Stimulated activated CD4-positive, alpha-beta T cell treated with anti-CD3 and anti-CD28 coated beads, Interleukin-12 subunit alpha, Interleukin-12 subunit beta, amount 100 ng/mL, for 4 hours (primary cell): ENCODE data around the gene PEX26.
"Not testable (repeated sequence)": the region's sequence is repeated elsewhere in the genome, so short reads cannot be mapped to it uniquely, and the experiment has no call there.

Source experiments
- DNase-seq: peaks from one replicate; pipeline ENCODE4 v3.0.0-alpha.2; 2020

The PEX26 gene

DNA sequence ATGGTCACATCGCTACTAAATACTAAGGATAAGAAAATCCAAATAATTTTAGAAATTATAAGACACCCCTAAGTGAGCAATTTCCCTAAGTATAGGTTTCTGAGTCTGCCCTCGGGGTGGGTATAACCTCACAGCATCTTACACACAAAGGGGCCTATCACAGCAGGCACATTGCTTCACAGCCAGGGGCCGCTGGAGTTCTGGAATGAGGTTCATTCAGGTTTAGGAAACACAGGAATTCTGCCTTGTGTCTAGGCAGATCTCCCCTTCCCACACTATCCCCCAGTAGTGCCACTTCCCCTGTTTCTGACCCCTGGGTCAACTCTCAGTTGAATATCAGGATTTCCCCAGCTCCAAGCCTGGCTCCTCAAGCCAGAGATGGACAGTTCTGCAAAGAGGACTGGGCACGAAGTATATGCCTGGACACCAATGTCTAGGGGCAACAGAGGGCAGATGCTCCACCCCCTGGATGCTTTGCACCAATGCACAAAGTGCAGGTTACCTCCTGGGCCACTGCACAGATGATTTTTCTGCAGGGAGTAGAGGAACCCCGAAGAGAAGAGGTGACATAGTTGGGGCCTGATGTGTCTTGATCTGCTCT is 44.3 kb downstream of the PEX26 start:
- no peak for DNase-seq

DNA sequence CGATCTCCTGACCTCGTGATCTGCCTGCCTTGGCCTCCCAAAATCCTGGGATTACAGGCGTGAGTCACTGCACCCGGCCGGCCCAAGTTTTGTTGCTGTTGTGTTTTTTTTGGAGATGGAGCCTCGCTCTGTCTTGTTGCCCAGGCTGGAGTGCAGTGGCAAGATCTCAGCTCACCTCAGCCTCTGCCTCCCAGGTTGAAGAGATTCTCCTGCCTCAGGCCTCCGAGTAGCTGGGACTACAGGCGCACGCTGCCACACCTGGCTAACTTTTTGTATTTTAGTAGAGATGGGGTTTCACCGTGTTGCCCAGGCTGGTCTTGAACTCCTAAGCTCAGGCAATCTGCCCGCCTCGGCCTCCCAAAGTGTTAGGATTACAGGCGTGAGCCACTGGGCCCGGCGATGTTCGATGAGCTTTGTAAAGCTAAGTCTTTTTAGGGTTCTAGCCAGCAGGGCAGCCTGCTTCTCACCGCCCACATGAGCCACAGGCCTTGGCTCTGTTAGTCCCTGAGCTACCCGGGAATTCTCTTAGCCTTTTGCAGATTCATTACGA is 45.8 kb downstream of the PEX26 start:
- DNase-seq = not testable (repeated sequence)

DNA sequence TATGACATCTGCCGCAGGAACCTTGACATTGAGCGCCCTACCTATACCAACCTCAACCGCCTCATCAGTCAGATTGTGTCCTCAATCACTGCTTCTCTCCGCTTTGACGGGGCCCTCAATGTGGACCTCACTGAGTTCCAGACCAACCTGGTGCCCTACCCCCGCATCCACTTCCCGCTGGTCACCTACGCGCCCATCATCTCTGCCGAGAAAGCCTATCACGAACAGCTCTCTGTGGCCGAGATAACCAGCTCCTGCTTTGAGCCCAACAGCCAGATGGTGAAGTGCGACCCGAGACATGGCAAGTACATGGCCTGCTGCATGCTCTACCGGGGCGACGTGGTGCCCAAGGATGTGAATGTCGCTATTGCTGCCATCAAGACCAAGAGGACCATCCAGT is 48.8 kb downstream of the PEX26 start:
- no peak for DNase-seq

DNA sequence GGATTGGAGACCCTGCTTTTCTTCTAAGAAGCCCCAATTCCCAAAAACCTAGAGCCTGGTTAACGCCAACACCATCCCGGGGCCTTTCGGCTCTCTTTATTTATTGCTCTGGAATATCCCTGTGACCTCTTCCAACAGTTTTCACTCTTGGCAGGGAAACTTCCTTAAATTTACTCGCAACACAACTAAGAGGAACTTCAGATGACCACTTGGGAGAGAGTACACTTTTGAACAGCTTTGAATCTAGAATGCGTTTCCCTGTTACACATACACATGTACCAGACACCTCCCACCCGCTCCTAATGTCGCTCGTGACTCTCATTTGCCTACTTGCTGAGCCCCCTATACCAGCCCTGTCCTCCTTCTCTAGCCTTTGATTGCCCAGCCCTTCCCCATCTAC is 52.2 kb downstream of the PEX26 start:
- DNase-seq = no peak

DNA sequence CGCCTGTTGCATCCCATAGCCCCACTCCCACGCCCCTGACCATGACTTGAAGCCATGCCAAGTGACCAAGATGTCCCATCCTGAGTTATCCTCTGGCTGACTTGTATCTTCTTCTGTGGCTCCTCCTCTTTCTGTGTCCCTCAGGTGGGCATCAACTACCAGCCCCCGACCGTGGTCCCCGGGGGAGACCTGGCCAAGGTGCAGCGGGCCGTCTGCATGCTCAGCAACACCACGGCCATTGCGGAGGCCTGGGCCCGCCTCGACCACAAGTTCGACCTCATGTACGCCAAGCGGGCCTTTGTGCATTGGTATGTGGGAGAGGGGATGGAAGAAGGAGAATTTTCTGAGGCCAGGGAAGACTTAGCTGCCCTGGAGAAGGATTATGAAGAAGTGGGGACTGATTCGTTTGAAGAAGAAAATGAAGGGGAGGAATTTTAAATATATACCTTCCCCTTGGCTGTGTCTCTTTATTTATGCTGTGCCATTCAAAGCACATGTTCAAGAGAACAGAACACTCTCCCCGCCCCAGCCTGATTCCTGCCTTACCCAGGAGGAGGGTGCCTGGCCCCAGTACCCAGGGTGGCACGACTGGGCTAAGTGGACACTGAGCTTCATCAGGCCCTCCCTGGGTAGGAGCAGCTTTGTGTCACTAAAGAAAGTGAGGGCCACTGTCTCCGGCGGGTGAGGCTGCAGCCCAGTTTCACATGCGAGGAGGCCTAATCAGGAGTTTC is 53.1 kb downstream of the PEX26 start:
- no peak for DNase-seq

DNA sequence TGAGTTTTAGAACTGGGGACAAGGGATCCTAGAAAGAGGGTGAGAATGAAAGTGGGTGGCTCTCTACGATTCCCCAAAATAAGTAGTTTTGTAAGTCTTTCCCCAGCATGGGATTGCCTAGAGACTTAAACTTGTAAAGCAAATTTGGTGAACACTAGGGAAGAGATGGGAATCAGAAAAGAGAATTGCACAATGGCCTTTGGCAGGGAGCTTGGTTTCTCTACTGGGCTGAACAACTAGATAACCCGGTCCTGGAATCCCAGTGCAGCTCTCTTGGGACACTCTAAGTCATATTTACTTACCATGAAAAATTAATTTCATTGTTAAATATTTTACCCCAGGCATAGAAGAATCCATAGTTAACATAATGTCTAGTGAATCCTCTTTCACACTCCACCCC is 55.7 kb downstream of the PEX26 start:
- no peak for DNase-seq

DNA sequence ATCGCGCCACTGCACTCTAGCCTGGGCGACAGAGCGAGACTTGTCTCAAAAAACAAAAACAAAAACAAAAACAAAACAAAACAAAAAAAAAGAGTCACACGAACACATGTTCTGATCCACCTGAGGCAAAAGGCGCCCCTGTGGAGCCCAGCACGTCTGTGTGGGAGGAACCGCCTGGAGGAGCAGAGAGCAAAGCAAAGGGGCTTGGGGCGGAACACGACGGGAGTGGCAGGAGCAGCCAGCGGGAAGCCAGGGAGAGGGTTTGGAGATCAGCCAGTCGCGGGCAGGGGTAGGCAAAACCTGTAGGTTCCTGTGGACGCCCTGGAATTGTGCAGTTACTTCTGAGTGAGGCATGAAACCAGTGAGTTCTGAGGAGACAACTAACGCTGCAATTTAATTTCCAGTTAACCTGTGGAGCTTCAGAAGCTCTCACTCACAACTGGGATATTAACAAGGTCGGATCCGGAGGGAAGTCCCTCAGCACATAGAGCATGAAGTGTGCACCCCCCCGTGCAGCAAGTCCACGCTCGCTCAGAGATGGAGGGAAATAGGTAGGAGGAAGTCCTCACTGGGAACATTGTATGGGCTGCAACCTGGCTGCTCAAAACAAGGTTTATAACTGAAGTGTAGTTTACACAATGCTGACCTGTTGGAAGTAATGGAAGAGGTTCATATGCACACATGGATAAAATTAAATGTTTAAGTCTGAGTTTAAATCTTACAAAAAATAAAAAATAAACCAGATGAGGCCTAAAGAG is 59.0 kb downstream of the PEX26 start:
- DNase-seq = no peak

DNA sequence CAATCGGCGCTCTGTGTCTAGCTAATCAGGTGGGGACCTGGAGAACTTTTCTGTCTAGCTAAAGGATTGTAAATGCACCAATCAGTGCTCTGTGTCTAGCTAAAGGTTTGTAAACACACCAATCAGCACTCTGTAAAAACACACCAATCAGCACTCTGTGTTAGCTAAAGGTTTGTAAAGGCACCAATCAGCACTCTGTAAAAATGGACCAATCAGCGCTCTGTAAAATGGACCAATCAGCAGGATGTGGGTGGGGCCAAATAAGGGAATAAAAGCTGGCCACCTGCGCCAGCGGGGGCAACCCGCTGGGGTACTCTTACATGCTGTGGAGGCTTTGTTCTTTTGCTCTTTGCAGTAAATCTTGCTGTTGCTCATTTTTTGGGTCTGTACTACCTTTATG is 63.2 kb downstream of the PEX26 start:
- DNase-seq = not testable (repeated sequence)

DNA sequence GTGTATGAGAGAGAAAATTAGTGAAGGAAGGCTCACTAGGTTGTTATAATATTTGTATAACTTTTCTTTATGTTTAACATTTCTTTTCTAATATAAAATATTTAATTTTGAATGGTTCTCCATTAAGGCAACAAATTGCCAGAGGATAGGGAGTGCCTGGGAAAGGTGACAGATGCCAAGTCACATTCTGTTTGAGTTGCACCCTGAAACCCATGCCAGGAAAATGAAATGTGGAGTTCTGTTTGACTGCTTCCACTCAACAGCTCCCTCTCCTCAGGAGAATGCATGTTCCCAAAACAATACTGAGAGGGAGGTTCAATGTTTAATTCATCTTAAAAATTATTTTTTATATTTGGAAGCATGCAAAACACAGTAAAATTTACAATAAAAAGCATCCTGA is 66.3 kb downstream of the PEX26 start:
- no peak for DNase-seq

DNA sequence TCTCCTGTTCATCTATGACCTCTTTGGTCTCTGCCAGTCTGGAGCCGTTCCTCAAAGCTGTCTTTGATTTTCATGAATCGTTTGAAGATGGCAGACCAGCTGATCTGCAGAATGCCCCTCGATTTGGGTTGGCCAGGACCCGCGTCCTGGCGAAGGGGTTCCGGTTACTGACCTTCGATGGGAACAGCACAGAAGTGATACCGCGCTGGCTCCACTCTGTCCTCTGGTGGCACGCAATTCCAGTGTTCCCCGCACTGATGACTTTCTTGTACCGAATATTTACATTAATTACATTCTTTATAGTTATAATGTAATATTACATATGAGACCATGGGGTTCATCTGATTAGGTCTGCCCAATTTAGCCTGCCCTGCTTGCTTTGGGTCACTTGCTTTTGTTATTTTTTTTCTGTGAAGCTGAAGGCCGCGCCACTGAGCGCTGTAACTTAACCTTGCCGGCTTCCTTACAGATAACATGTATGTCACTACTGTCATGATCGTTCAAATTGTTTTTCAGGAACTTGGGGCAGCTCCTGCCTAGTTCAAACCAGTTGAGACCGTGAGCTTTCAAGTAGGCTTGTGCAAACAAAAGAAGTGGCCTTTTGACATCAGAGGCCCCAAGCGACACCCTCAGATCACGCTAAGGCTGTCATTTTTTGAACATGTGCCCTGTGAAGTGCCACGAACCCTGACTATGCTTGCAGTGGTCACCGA is 68.0 kb downstream of the PEX26 start:
- DNase-seq = no peak

DNA sequence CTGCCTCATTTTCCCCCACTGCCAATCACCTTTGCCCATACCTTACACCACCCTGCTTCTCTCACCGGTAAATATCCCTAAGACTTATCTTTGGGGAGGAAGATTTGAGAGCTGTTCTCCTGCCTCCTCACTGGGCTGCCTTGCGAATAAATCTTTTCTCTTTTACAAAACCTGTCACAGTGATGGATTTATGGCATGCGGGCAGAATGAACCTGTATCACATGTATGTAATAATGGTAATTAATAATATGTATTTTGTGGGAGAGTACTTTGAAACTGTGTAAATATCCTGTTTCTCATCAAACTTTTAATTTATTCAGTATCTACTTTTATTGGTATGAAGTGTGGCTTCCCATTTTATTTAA is 68.6 kb downstream of the PEX26 start:
- no peak for DNase-seq

DNA sequence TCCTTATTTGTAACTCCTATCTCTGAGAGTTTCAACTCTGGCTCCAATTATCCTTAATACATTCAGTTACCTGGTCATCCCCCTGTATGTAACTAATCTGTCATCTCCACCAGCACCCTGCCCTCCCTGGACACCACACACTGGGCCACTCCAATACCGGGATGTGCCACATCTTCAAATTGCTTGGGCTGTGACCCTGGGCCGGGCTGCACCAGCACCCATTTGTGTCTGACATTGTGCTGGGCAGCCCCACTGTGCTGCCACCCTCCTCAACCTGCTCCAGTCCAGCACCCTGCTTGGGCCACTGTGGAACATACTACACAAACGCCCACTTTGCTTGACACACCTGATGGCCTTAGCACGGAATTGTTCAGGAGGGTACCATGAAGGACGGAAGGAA is 70.0 kb downstream of the PEX26 start:
- DNase-seq = no peak

DNA sequence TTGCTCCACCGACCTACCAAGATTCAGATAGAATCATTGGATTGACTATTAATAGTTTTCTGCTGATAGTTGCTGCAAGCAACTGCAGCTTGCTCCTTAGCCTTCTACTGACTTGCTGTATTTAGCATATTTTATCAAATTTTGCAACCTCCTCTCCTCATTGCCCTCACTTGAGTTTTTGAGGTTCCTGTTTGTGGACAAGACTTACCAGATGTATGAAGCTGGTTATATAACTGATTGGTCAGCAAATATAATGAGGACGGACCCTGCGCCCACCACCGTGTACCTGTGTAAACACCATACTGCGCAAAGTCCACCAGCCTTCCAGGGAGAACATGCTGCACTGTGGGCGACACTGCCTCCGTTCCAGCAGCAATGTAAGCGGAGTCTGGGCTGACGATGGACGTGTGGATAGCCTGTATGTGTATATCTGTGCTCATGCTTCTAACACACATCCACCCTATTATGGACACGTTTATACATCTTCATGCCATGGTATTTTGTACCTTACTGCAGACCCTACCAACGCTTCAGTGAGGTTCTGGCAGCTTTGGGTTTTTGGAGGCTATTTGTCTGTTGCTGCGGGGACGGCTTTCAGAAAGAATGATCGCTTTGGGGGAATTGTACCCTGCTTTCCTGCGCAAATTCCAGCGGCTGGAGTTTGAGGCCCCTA is 70.6 kb downstream of the PEX26 start:
- no peak for DNase-seq

DNA sequence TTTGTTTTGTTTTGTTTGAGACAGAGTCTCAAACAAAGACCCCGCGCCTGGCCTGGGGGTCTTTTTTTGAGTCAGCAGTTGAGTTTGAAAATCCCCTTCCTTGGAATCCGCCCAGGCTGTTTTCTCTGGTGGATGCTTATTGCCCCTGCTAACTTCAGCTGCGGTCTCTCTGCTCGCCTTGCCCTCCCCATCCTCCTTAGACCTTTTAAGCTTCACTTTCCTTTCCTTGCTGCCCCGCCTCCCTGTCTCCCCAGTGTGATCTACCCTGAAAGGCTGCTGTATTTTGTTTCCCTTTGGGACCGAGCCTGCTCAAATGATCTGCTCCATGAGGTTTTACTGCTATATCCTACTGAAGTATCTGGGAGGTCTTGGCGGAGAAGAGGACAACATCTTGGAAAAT is 74.7 kb downstream of the PEX26 start:
- peak; percentile 17 for DNase-seq

DNA sequence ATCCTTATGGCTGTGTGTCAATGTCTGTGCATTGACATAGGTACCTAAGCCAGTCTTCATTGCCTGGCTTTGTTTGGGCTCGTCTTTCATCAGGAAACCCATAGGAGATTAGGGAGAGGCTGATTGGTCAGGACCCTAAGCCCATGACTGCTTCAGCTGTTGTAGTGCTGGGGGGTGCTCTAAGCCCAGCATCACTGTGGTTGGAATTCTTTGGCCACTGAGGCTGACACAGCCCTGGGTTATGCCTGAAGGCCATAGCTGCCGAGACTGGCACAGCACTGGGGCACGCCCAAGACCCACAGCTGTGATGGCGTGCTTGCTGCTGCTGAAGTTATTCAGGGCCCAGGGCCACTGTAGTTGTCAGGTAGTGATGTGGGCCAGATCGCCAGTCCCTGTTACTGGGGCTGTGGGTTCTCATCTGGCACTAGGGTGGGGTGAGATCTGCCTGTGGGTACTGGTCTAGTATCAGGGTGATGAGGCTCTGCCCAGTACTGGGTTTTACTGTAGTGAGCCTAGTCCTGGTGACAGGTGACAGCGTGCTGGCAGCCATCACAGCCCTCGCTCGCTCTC is 77.1 kb downstream of the PEX26 start:
- DNase-seq = no peak
